Measurements from ENCODE around the gene GRAMD4.

GRAMD4 gene

GRCh38 chr22:46691571-46691970 is 71.4 kb downstream of the GRAMD4 start:
- TF ChIP-seq GATA2 (IDR thresholded peaks at IDR 0.05; ENCODE audit: low read depth, low read length) (no peak), GATA3 (IDR thresholded peaks at IDR 0.05; ENCODE audit: low read depth, low read length) (no peak)

- no peak for TF ChIP-seq GATA3 (IDR thresholded peaks at IDR 0.05; ENCODE audit: low read depth, low read length)
- no peak for TF ChIP-seq GATA2 (IDR thresholded peaks at IDR 0.05; ENCODE audit: low read depth, low read length)
Measured at GRCh38 chr22:46693634-46694415, 73.6 kb downstream of the GRAMD4 start.

GRCh38 chr22:46694416-46695170 is 74.4 kb downstream of the GRAMD4 start:
- TF ChIP-seq GATA2 (IDR thresholded peaks at IDR 0.05; ENCODE audit: low read depth, low read length): no peak
- no peak for TF ChIP-seq GATA3 (IDR thresholded peaks at IDR 0.05; ENCODE audit: low read depth, low read length)

GRCh38 chr22:46695346-46696228 is 75.4 kb downstream of the GRAMD4 start:
- no peak for TF ChIP-seq GATA2 (IDR thresholded peaks at IDR 0.05; ENCODE audit: low read depth, low read length)
- no peak for TF ChIP-seq GATA3 (IDR thresholded peaks at IDR 0.05; ENCODE audit: low read depth, low read length)

- no peak for TF ChIP-seq GATA3 (IDR thresholded peaks at IDR 0.05; ENCODE audit: low read depth, low read length)
- no peak for TF ChIP-seq GATA2 (IDR thresholded peaks at IDR 0.05; ENCODE audit: low read depth, low read length)
Measured at GRCh38 chr22:46696229-46696518, 76.0 kb downstream of the GRAMD4 start.

- no peak for TF ChIP-seq GATA3 (IDR thresholded peaks at IDR 0.05; ENCODE audit: low read depth, low read length)
- TF ChIP-seq GATA2 (IDR thresholded peaks at IDR 0.05; ENCODE audit: low read depth, low read length): no peak
Measured at GRCh38 chr22:46696614-46697013, 76.4 kb downstream of the GRAMD4 start.

GRCh38 chr22:46697811-46698515 is 77.8 kb downstream of the GRAMD4 start:
- TF ChIP-seq GATA3 (IDR thresholded peaks at IDR 0.05; ENCODE audit: low read depth, low read length): no peak
- TF ChIP-seq GATA2 (IDR thresholded peaks at IDR 0.05; ENCODE audit: low read depth, low read length): no peak

- TF ChIP-seq GATA2 (IDR thresholded peaks at IDR 0.05; ENCODE audit: low read depth, low read length) (no peak), GATA3 (IDR thresholded peaks at IDR 0.05; ENCODE audit: low read depth, low read length) (no peak)
Measured at GRCh38 chr22:46699091-46699490, 78.9 kb downstream of the GRAMD4 start.

GRCh38 chr22:46701262-46701661 is 81.1 kb downstream of the GRAMD4 start:
- TF ChIP-seq GATA2 (IDR thresholded peaks at IDR 0.05; ENCODE audit: low read depth, low read length) (no peak), GATA3 (IDR thresholded peaks at IDR 0.05; ENCODE audit: low read depth, low read length) (no peak)

- TF ChIP-seq GATA2 (IDR thresholded peaks at IDR 0.05; ENCODE audit: low read depth, low read length) (no peak), GATA3 (IDR thresholded peaks at IDR 0.05; ENCODE audit: low read depth, low read length) (no peak)
Measured at GRCh38 chr22:46703171-46703995, 83.2 kb downstream of the GRAMD4 start.

- no peak for TF ChIP-seq GATA3 (IDR thresholded peaks at IDR 0.05; ENCODE audit: low read depth, low read length)
- TF ChIP-seq GATA2 (IDR thresholded peaks at IDR 0.05; ENCODE audit: low read depth, low read length): no peak
Measured at GRCh38 chr22:46703996-46704370, 83.8 kb downstream of the GRAMD4 start.

GRCh38 chr22:46706060-46706459 is 85.9 kb downstream of the GRAMD4 start:
- TF ChIP-seq GATA3 (IDR thresholded peaks at IDR 0.05; ENCODE audit: low read depth, low read length): no peak
- TF ChIP-seq GATA2 (IDR thresholded peaks at IDR 0.05; ENCODE audit: low read depth, low read length): no peak

- TF ChIP-seq GATA2 (IDR thresholded peaks at IDR 0.05; ENCODE audit: low read depth, low read length) (no peak), GATA3 (IDR thresholded peaks at IDR 0.05; ENCODE audit: low read depth, low read length) (no peak)
Measured at GRCh38 chr22:46707305-46707704, 87.1 kb downstream of the GRAMD4 start.

All from SH-SY5Y (cell line).